NCI-H1048 (cell line): ENCODE results near the gene CACNB3.
"Not testable (repeated sequence)": the region's sequence is repeated elsewhere in the genome, so short reads cannot be mapped to it uniquely, and the experiment has no call there.

ENCODE experiments used
- DNase-seq: peaks from one replicate; lab custom pipeline; 2025; lab: John Stamatoyannopoulos, UW

The CACNB3 gene

DNA sequence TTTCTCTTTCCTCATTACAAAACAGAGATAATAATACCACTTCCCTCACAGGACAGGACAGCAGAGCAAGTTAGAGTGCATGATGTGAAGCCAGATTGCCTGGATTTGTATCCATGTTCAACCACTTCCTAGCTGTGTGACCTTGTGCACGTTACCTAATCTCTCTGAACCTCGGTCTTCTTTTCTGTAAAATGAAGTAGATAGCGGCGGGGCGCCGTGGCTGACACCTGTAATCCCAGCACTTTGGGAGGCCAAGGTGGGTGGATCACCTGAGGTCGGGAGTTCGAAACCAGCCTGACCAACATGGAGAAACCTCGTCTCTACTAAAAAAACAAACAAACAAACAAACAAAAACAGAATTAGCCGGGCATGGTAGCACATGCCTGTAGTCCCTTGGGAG, 36.6 kb downstream of the CACNB3 start:
- DNase-seq: not testable (repeated sequence)

- DNase-seq: no peak
These were observed 38.1 kb downstream of the CACNB3 start for GRCh38 chr12:48856379-48856778.

DNA sequence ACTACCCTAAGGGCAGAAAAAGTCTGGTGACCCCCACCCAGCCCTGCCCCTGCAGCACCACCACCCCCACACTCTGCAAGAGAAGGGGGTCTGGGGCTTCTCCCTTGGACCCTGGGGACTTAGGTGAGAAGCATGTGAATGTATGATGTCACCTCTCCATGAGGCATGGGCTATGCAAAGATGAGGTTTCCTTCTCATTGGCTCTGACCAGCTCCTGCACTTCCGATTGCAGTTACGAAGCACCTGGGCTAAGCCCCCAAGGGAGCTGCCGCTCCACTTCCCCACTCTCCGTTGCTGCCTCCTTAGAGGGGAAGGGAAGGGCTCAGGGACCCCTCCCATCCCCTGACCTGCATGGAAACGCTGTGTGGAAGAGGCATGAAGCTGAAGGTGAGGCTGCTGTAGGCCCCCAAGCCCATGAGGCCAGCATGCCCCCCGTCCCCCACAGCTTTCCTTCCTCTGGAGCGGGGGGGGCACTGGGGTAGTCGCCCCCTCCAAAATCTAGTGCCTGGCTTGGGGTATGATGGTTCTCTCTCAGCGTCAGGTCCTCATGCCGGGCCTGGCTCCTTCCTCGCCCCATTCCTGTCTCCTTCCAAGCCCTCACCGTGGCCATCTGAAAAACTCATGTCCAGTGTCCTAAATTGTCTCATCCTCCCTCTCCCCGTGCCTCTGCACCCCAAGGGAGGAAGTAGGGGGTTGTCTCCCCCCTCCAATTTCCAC, 39.1 kb downstream of the CACNB3 start:
- no peak for DNase-seq

GRCh38 chr12:48858043-48858442, 39.7 kb downstream of the CACNB3 start:
- no peak for DNase-seq

DNA sequence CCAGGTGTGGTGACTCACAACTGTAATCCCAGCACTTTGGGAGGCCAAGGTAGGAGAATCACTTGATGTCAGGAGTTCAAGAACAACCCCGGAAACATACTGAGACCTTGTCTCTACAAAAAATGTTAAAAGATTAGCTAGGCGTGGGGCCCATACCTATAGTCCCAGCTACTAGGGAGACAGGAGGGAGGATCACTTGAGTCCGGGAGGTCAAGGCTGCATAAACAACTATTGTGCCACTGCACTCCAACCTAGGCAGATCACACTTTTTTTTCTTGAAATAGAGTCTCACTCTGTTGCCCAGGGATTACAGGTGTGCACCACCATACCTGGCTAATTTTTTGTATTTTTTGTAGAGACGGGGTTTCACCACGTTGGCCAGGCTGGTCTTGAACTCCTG, 41.3 kb downstream of the CACNB3 start:
- no peak for DNase-seq

DNA sequence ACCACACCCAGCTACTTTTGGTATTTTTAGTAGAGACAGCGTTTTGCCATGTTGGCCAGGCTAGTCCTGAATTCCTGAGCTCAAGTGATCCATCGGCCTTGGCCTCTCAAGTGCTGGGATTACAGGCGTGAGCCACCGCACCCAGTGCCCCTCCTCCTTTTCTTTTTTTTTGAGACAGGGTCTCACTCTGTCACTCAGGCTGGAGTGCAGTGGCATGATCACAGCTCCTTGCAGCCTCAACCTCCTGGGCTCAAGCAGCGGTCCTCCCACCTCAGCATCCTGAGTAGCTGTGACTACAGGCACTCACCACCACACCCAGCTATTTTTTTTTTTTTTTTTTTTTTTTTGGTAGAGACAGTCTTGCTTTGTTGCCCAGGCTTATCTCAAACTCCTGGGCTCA, 41.9 kb downstream of the CACNB3 start:
- not testable (repeated sequence) for DNase-seq

DNA sequence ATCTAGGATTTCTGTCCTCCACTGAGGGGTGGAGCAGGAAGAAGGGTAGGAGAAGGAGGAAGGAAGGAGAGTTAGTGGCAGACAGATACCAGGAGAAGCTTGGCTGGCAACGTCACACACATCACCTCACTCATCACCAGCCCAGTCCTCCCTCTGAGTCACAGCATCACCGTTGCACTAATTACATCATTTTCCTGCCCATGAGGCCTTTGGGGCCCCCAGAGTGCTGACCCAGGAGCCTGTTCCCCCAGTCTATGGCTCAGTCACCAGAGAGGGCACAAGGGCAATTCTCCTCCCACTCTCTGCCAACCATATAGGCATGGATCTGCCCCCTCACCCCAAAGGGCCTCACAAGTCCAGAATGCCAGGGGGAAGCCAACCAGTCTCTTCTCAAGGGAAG, 42.8 kb downstream of the CACNB3 start:
- no peak for DNase-seq

- DNase-seq: no peak
These were observed 44.5 kb downstream of the CACNB3 start for GRCh38 chr12:48862760-48863159.

- DNase-seq: no peak
These were observed 45.0 kb downstream of the CACNB3 start for GRCh38 chr12:48863291-48863690.

- DNase-seq: peak; percentile 90
These were observed 47.2 kb downstream of the CACNB3 start, which contains the start of gene RND1 for GRCh38 chr12:48865281-48866051. Gene RND1, minus strand, starts transcription at chr12:48865870. Its CDS starts 103 bp downstream, at chr12:48865767.

GRCh38 chr12:48866052-48866711, 47.9 kb downstream of the CACNB3 start:
- DNase-seq: no peak

GRCh38 chr12:48868451-48868850, 50.2 kb downstream of the CACNB3 start:
- DNase-seq: no peak

- no peak for DNase-seq
These were observed 50.9 kb downstream of the CACNB3 start for GRCh38 chr12:48869191-48869590.

DNA sequence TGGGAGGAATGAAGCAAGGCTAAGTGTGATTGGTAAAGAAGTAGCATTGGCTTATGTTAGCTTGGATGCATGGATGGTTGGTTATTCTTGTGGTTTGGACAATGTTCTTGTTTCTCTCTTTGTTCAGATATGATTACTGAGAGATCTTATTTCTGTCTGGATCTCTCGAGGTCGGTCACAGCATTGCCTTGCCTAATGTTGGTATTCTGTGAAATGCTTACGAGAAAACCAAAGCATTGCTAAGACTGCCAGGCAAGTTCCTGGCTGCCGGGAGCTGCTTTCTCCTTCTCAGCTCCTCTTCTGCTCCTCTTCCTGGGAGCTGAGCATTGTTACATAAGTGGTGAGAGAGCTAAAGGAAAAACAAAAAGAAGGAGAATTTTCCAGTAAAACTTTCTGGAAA, 54.8 kb downstream of the CACNB3 start:
- no peak for DNase-seq

- not testable (repeated sequence) for DNase-seq
These were observed 55.2 kb downstream of the CACNB3 start for GRCh38 chr12:48873534-48873933.

DNA sequence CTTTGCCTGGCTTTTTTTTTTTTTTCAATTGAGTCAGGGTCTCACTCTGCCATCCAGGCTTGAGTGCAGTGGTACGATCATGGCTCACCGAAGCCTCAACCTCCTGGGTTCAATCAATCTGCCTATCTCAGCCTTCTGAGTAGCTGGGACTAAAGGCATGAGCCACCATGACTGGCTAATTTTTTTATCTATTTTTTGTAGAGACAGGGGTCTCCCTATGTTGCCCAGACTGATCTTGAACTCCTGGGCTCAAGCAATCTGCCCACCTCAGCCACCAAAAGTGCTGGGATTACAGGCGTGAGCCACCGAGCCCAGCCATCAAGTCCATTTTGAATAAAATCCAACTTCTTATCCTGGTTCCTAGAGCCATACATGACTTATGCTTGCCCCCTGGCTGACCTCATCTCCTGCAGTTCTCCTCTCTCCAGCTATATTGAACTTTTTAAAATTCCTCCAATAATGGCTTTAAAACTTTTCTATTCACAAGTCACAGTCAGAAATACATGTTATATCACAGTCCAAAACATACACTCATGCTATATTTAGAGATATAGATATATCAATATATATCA, 57.7 kb downstream of the CACNB3 start:
- no peak for DNase-seq
